IMR-90 (cell line): ENCODE results near the gene GAR1. TPM values are rescaled to one million over a fixed set of nuclear protein-coding genes. Genes with fewer than 3 reads are reported as not detected.

Experiments
- ATAC-seq: fragments of 200-7000 bp; cut with Tn5 transposase; 2 replicates; pipeline ENCODE4 v1.9.1; 2020; ENCODE audit warnings: low read depth, mild to moderate bottlenecking, moderate library complexity
- BruUV-seq: library from RNA; stranded (reverse); fragments of 400-500 nt; replicated peaks from 2 replicates; lab custom pipeline; 2021; lab: Mats Ljungman, UMichigan
- CTCF ChIA-PET: fragments of 300-600 bp; formaldehyde crosslinking; extraction: SDS; loops from one replicate; lab custom pipeline; 2021; ENCODE audit warnings: antibody characterized with exemption; lab: Yijun Ruan, JAX
- POLR2A ChIA-PET: fragments of 300-600 bp; sonication (Branson Sonifier 250); formaldehyde crosslinking; loops from one replicate; lab custom pipeline; 2022; ENCODE audit warnings: antibody characterized with exemption; ENCODE audit not compliant: unreplicated experiment; lab: Charles Lee
- DNase-seq: peaks from one replicate; pipeline ENCODE4 v3.0.0; 2013
- H2AFZ ChIP-seq: replicated peaks from 2 replicates; pipeline ENCODE3; 2013; ENCODE audit warnings: low read length, mild to moderate bottlenecking; ENCODE audit not compliant: poor library complexity
- H2AK5ac ChIP-seq: 2 replicates; pipeline ENCODE4 v1.6.1; 2013; ENCODE audit warnings: low read depth, low read length, inconsistent platforms
- H2AK9ac ChIP-seq: replicated peaks from 2 replicates; pipeline ENCODE3; 2013; ENCODE audit warnings: mild to moderate bottlenecking, low read depth, low read length, moderate library complexity; ENCODE audit not compliant: poor library complexity
- H2BK120ac ChIP-seq: 2 replicates; pipeline ENCODE4 v1.6.1; 2013; ENCODE audit warnings: low read depth, low read length, inconsistent platforms
- H2BK15ac ChIP-seq: 3 replicates; pipeline ENCODE4 v1.6.1; 2013; ENCODE audit warnings: low read depth, low read length, inconsistent platforms
- H2BK20ac ChIP-seq: 2 replicates; pipeline ENCODE4 v1.6.1; 2013; ENCODE audit warnings: low read depth, mild to moderate bottlenecking, inconsistent platforms, low read length, moderate library complexity
- H2BK5ac ChIP-seq: 2 replicates; pipeline ENCODE4 v1.6.1; 2013; ENCODE audit warnings: mild to moderate bottlenecking, low read depth, low read length, inconsistent platforms; ENCODE audit not compliant: poor library complexity, severe bottlenecking
- H3K14ac ChIP-seq: replicated peaks from 2 replicates; pipeline ENCODE4 v1.6.1; 2013; ENCODE audit warnings: low read depth, low read length, inconsistent platforms
- H3K18ac ChIP-seq: 2 replicates; pipeline ENCODE4 v1.6.1; 2013; ENCODE audit warnings: low read depth, low read length, control low read depth
- H3K23ac ChIP-seq: 2 replicates; pipeline ENCODE4 v1.6.1; 2013; ENCODE audit warnings: low read depth, low read length, inconsistent platforms
- H3K27ac ChIP-seq: 2 replicates; pipeline ENCODE4 v1.5.1; 2013; ENCODE audit warnings: mild to moderate bottlenecking, control low read depth, low read length; ENCODE audit not compliant: insufficient read depth
- H3K27me3 ChIP-seq: 2 replicates; pipeline ENCODE4 v1.6.1; 2013; ENCODE audit warnings: low read length; ENCODE audit not compliant: control insufficient read depth, insufficient read depth
- H3K36me3 ChIP-seq: 2 replicates; pipeline ENCODE4 v1.6.1; 2013; ENCODE audit warnings: low read length, mixed read lengths; ENCODE audit not compliant: control insufficient read depth, insufficient read depth
- H3K4ac ChIP-seq: 2 replicates; pipeline ENCODE4 v1.6.1; 2013; ENCODE audit warnings: low read depth, low read length, inconsistent platforms
- H3K4me1 ChIP-seq: 2 replicates; pipeline ENCODE4 v1.6.1; 2013; ENCODE audit warnings: low read length, mixed read lengths; ENCODE audit not compliant: control insufficient read depth, insufficient read depth
- H3K4me2 ChIP-seq: 2 replicates; pipeline ENCODE4 v1.6.1; 2013; ENCODE audit warnings: low read depth, mild to moderate bottlenecking, control low read depth, low read length, moderate library complexity
- H3K4me3 ChIP-seq: 2 replicates; pipeline ENCODE4 v1.5.1; 2013; ENCODE audit warnings: low read depth, mild to moderate bottlenecking, control low read depth, low read length, moderate library complexity; ENCODE audit not compliant: insufficient read depth
- H3K56ac ChIP-seq: 2 replicates; pipeline ENCODE4 v1.6.1; 2013; ENCODE audit warnings: low read length, inconsistent platforms; ENCODE audit not compliant: insufficient read depth; ENCODE audit errors: extremely low read depth
- H3K79me1 ChIP-seq, 2 experiments: 2 replicates each; pipeline ENCODE4 v1.6.1; 2013; ENCODE audit warnings: low read length in 2 of 2, inconsistent platforms in 1 of 2, low read depth in 1 of 2
- H3K9ac ChIP-seq: 2 replicates; pipeline ENCODE4 v1.6.1; 2013; ENCODE audit warnings: low read depth, low read length, control low read depth
- H3K9me1 ChIP-seq: 2 replicates; pipeline ENCODE4 v1.6.1; 2013; ENCODE audit warnings: low read length, inconsistent platforms; ENCODE audit not compliant: insufficient read depth
- H3K9me3 ChIP-seq: 2 replicates; pipeline ENCODE4 v1.6.1; 2013; ENCODE audit warnings: low read length; ENCODE audit not compliant: control insufficient read depth, insufficient read depth
- H4K20me1 ChIP-seq: 2 replicates; pipeline ENCODE4 v1.6.1; 2013; ENCODE audit warnings: low read length, inconsistent platforms; ENCODE audit not compliant: insufficient read depth
- H4K5ac ChIP-seq: 2 replicates; pipeline ENCODE4 v1.6.1; 2013; ENCODE audit warnings: mild to moderate bottlenecking, low read depth, low read length, control low read depth
- H4K8ac ChIP-seq, 2 experiments: 2 replicates each; pipeline ENCODE4 v1.6.1; 2013; ENCODE audit warnings: low read depth in 2 of 2, low read length in 2 of 2, control low read depth in 1 of 2, inconsistent platforms in 1 of 2
- H4K91ac ChIP-seq: 2 replicates; pipeline ENCODE4 v1.6.1; 2013; ENCODE audit warnings: low read depth, low read length, inconsistent platforms; ENCODE audit not compliant: insufficient read depth
- BHLHE40 ChIP-seq: fragments of 150-350 bp; IDR thresholded peaks from 2 replicates; pipeline ENCODE4 v1.6.1; 2016; ENCODE audit warnings: mild to moderate bottlenecking, low read depth, low read length
- CHD1 ChIP-seq: IDR thresholded peaks from 2 replicates; pipeline ENCODE4 v1.6.1; 2012; ENCODE audit warnings: low read depth, low read length, improper control_type of control experiment
- ELK1 ChIP-seq: fragments of 150-350 bp; IDR thresholded peaks from 2 replicates; pipeline ENCODE4 v1.6.1; 2016; ENCODE audit warnings: low read depth, mild to moderate bottlenecking, low read length, moderate library complexity, borderline replicate concordance
- FOS ChIP-seq: fragments of 150-350 bp; IDR thresholded peaks from 2 replicates; pipeline ENCODE4 v1.6.1; 2016; ENCODE audit warnings: low read depth, low read length
- MAFK ChIP-seq: IDR thresholded peaks from 2 replicates; pipeline ENCODE4 v1.6.1; 2012; ENCODE audit warnings: low read depth, low read length, improper control_type of control experiment
- MXI1 ChIP-seq: IDR thresholded peaks from 2 replicates; pipeline ENCODE4 v1.6.1; 2012; ENCODE audit warnings: low read depth, mild to moderate bottlenecking, low read length, moderate library complexity, borderline replicate concordance
- NFE2L2 ChIP-seq: fragments of 150-350 bp; IDR thresholded peaks from 2 replicates; pipeline ENCODE4 v1.6.1; 2016; ENCODE audit warnings: low read depth, mild to moderate bottlenecking, low read length
- RAD21 ChIP-seq: IDR thresholded peaks from 2 replicates; pipeline ENCODE4 v1.6.1; 2012; ENCODE audit warnings: low read length, improper control_type of control experiment
- RCOR1 ChIP-seq: IDR thresholded peaks from 2 replicates; pipeline ENCODE4 v1.6.1; 2012; ENCODE audit warnings: mild to moderate bottlenecking, low read length, improper control_type of control experiment; ENCODE audit not compliant: insufficient replicate concordance
- SMC3 ChIP-seq: fragments of 150-350 bp; IDR thresholded peaks from 2 replicates; pipeline ENCODE4 v1.6.1; 2016; ENCODE audit warnings: low read depth, mild to moderate bottlenecking, antibody characterized with exemption, low read length, moderate library complexity
- USF2 ChIP-seq: fragments of 150-350 bp; IDR thresholded peaks from 2 replicates; pipeline ENCODE4 v1.6.1; 2017; ENCODE audit warnings: mild to moderate bottlenecking, antibody characterized with exemption, low read length, low read depth
- WGBS, 2 experiments: methylation state at CpG; one replicate each; pipeline versions ENCODE4 v1.1.5 to v1.1.7; 2013; ENCODE audit warnings: missing lambda C conversion rate in 2 of 2; ENCODE audit not compliant: insufficient read length in 1 of 2; ENCODE audit errors: extremely low coverage in 2 of 2; 5-methylcytosine and 5-hydroxymethylcytosine counted together
- dilution Hi-C: fragments of 300-500 bp; cut with HindIII; formaldehyde crosslinking; loops from one replicate; pipeline ENCODE4 v1.14.3; 2018; ENCODE audit warnings: low sequenced_read_pairs; ENCODE audit not compliant: unreplicated experiment
- in situ Hi-C: fragments of 300-500 bp; cut with MboI; formaldehyde crosslinking; loops from 3 replicates; pipeline ENCODE4 v1.14.3; 2019; ENCODE audit warnings: low sequenced_read_pairs, inconsistent platforms, mixed read lengths
- intact Hi-C: fragments of 100-400 bp; cut with micrococcal nuclease; formaldehyde crosslinking; loops from 2 replicates; pipeline ENCODE4 v1.10.0; 2022
- polyA plus RNA-seq, 3 experiments: library from polyadenylated mRNA; depleted of rRNA; stranded (reverse); fragments of >200 nt; gene quantifications; 2 replicates each; pipeline ENCODE4 v1.2.3, GENCODE V29; 2012; ENCODE audit warnings: low replicate concordance in 1 of 3
- total RNA-seq: library from RNA; depleted of rRNA; stranded (reverse); fragments of >200 nt; gene quantifications from 2 replicates; pipeline ENCODE4 v1.2.3, GENCODE V29; 2012

GAR1 gene
- total and polyA plus RNA-seq, 2 of the 4 experiments (the other 2 are of a cell fraction) = 1.1 to 22.0 TPM

GRCh38 chr4:109810552-109811387, 4.8 kb upstream of the GAR1 start:
- BruUV-seq = no TSS peak
- intact Hi-C loops = no loop called here

More at GRCh38 chr4:109810552-109811387, 4.8 kb upstream of the GAR1 start:
- ChIA-PET POLR2A (no interaction called here), CTCF (no interaction called here)
- DNase-seq (no peak), ATAC-seq (no peak)
- Histone ChIP-seq H3K9me1 (no peaks in the 10 kb centered on the region), H2BK120ac (no peak overlapping the region), H4K5ac (no peak overlapping the region), H3K79me1 (peaks cover 1 to 4% of the 10 kb centered on the region in 2 experiments; a peak in 2 of 4 replicates), H3K18ac (no peak overlapping the region), H3K4me3 (no peak overlapping the region), H2AK9ac (no peak overlapping the region), H3K4ac (no peak overlapping the region), H3K9ac (no peak overlapping the region), H3K36me3 (no peaks in the 10 kb centered on the region), H3K4me1 (no peaks in the 10 kb centered on the region), H3K27me3 (no peaks in the 10 kb centered on the region), H4K91ac (no peak overlapping the region), H2BK15ac (no peak overlapping the region), H3K27ac (no peak overlapping the region), H2BK20ac (no peak overlapping the region), H3K23ac (no peak overlapping the region), H2AK5ac (no peak overlapping the region), H3K9me3 (no peaks in the 10 kb centered on the region), H2BK5ac (no peak overlapping the region), H2AFZ (no peak overlapping the region), H3K14ac (no peak overlapping the region), H3K4me2 (no peak overlapping the region), H4K20me1 (no peaks in the 10 kb centered on the region), H4K8ac (no peak overlapping the region), H3K56ac (no peak overlapping the region)
- 20% methylated on average over 3 of the region's 11 CpGs; no CpG with 5 or more reads in 1 of the 2 experiments for WGBS, 2 experiments
- in situ Hi-C loops = loop anchor here (10.0 kb wide), 3 partner anchors 106 to 386 kb away; partner anchors contain the start of gene CASP6
- dilution Hi-C loops = no loop called here
- no peak for TF ChIP-seq ELK1
- TF ChIP-seq CHD1 = no peak
- TF ChIP-seq MXI1 = no peak
- TF ChIP-seq SMC3 = no peak
- TF ChIP-seq MAFK = no peak
- no peak for TF ChIP-seq RAD21
- no peak for TF ChIP-seq USF2
- TF ChIP-seq FOS = no peak
- no peak for TF ChIP-seq NFE2L2
- no peak for TF ChIP-seq BHLHE40
- TF ChIP-seq RCOR1 = no peak
